Brain microvascular endothelial cell (primary cell): ENCODE results near the gene GSG1L.

Experiments
- DNase-seq: peaks from one replicate; pipeline ENCODE4 v3.0.0-alpha.2; 2020
- H3K27ac ChIP-seq: fragments of 250-450 bp; sonication (Bioruptor Pico); 2 replicates; pipeline ENCODE4 v1.5.1; 2020; ENCODE audit warnings: mild to moderate bottlenecking, moderate library complexity
- H3K27me3 ChIP-seq: fragments of 250-450 bp; sonication (Bioruptor Pico); replicated peaks from 2 replicates; pipeline ENCODE4 v1.5.1; 2020; ENCODE audit warnings: mild to moderate bottlenecking
- H3K36me3 ChIP-seq: fragments of 250-450 bp; sonication (Bioruptor Pico); replicated peaks from 2 replicates; pipeline ENCODE4 v1.5.1; 2020; ENCODE audit warnings: mild to moderate bottlenecking
- H3K4me3 ChIP-seq: 2 replicates; pipeline ENCODE4 v1.5.1; 2011; ENCODE audit warnings: low read depth, mild to moderate bottlenecking, control low read depth, low read length, moderate library complexity
- CTCF ChIP-seq: IDR thresholded peaks from 2 replicates; pipeline ENCODE4 v1.5.1; 2011; ENCODE audit warnings: low read depth, mild to moderate bottlenecking, moderate library complexity, low read length, control low read depth, inconsistent platforms; ENCODE audit errors: missing control alignments
- in situ Hi-C: cut with HindIII; loops from 2 replicates; pipeline ENCODE4 v1.10.0; 2017; ENCODE audit warnings: low sequenced_read_pairs, low pct_ligation_motif_present

Gene GSG1L

GRCh38 chr16:28103516-28104170 is 40.1 kb upstream of the GSG1L start:
- no peak for DNase-seq
- Histone ChIP-seq H3K27ac (no peak overlapping the region), H3K36me3 (peaks cover 84% of the 10 kb centered on the region), H3K4me3 (no peak overlapping the region), H3K27me3 (no peaks in the 10 kb centered on the region)
- TF ChIP-seq CTCF = no peak
- in situ Hi-C loops = no loop called here

GRCh38 chr16:28101533-28101890 is 38.0 kb upstream of the GSG1L start:
- Histone ChIP-seq H3K4me3 (no peak overlapping the region), H3K27me3 (no peaks in the 10 kb centered on the region), H3K27ac (no peak overlapping the region), H3K36me3 (peaks cover 82% of the 10 kb centered on the region)
- no peak for DNase-seq
- in situ Hi-C loops = no loop called here
- no peak for TF ChIP-seq CTCF

- no peak for DNase-seq
- Histone ChIP-seq H3K27ac (no peak overlapping the region), H3K36me3 (peaks cover 77% of the 10 kb centered on the region), H3K4me3 (no peak overlapping the region), H3K27me3 (no peaks in the 10 kb centered on the region)
- TF ChIP-seq CTCF = no peak
- in situ Hi-C loops = no loop called here
Measured at GRCh38 chr16:28100810-28101532, 37.5 kb upstream of the GSG1L start.

- H3K27ac ChIP-seq = no peak overlapping the region
- DNase-seq = no peak
- H3K36me3 ChIP-seq = peaks cover 61% of the 10 kb centered on the region
- TF ChIP-seq CTCF = no peak
- H3K4me3 ChIP-seq = no peak overlapping the region
- H3K27me3 ChIP-seq = no peaks in the 10 kb centered on the region
- in situ Hi-C loops = no loop called here
Measured at GRCh38 chr16:28098959-28099945, 35.7 kb upstream of the GSG1L start.

GRCh38 chr16:28098171-28098958 is 34.9 kb upstream of the GSG1L start:
- in situ Hi-C loops = no loop called here
- Histone ChIP-seq H3K36me3 (peaks cover 52% of the 10 kb centered on the region), H3K4me3 (no peak overlapping the region), H3K27me3 (no peaks in the 10 kb centered on the region), H3K27ac (no peak overlapping the region)
- TF ChIP-seq CTCF = no peak
- no peak for DNase-seq
